HG02678 (cell line): ENCODE data around the gene VPS54.

Experiments used
- ATAC-seq: cut with Tn5 transposase; IDR thresholded peaks from one replicate; pipeline ENCODE4 v1.9.1; 2021; ENCODE audit warnings: mild to moderate bottlenecking, moderate library complexity; ENCODE audit not compliant: unreplicated experiment

VPS54 gene, protein sequence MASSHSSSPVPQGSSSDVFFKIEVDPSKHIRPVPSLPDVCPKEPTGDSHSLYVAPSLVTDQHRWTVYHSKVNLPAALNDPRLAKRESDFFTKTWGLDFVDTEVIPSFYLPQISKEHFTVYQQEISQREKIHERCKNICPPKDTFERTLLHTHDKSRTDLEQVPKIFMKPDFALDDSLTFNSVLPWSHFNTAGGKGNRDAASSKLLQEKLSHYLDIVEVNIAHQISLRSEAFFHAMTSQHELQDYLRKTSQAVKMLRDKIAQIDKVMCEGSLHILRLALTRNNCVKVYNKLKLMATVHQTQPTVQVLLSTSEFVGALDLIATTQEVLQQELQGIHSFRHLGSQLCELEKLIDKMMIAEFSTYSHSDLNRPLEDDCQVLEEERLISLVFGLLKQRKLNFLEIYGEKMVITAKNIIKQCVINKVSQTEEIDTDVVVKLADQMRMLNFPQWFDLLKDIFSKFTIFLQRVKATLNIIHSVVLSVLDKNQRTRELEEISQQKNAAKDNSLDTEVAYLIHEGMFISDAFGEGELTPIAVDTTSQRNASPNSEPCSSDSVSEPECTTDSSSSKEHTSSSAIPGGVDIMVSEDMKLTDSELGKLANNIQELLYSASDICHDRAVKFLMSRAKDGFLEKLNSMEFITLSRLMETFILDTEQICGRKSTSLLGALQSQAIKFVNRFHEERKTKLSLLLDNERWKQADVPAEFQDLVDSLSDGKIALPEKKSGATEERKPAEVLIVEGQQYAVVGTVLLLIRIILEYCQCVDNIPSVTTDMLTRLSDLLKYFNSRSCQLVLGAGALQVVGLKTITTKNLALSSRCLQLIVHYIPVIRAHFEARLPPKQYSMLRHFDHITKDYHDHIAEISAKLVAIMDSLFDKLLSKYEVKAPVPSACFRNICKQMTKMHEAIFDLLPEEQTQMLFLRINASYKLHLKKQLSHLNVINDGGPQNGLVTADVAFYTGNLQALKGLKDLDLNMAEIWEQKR

GRCh38 chr2:64019083-64019974 lies at the start of gene VPS54:
Gene VPS54 (minus strand): TSS chr2:64019428. CDS start chr2:63983999, 35,429 bp downstream.
- peak; percentile 66 for ATAC-seq

DNA sequence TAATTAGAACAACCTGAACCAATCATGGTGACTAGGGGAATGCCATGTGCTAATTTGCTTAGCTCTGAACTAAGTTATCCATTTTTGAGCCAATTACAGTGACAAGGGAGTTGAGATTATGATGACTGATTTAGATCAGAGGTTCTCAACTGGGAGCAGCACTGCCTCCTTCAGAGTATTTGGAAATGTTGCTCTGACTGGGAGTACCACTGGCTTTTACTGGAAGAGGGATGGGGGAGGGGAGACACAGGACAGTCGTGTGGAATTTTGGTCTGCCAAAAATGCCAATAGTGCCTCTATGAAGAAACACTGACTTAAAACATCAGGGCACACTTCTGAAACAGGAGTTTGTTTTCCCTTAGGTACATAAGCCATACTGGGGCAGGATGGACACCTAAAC lies 48.1 kb upstream of the VPS54 start:
- no peak for ATAC-seq

GRCh38 chr2:64065516-64065915 lies 46.3 kb upstream of the VPS54 start:
- no peak for ATAC-seq

GRCh38 chr2:64063924-64064331 lies 44.7 kb upstream of the VPS54 start:
- no peak for ATAC-seq

GRCh38 chr2:64063454-64063853 lies 44.2 kb upstream of the VPS54 start:
- no peak for ATAC-seq

GRCh38 chr2:64062840-64063239 lies 43.6 kb upstream of the VPS54 start:
- ATAC-seq, result peak; percentile 86

- ATAC-seq, result no peak
Measured at GRCh38 chr2:64059270-64059669, 40.0 kb upstream of the VPS54 start.

- no peak for ATAC-seq
Measured at GRCh38 chr2:64056021-64056420, 36.8 kb upstream of the VPS54 start.

DNA sequence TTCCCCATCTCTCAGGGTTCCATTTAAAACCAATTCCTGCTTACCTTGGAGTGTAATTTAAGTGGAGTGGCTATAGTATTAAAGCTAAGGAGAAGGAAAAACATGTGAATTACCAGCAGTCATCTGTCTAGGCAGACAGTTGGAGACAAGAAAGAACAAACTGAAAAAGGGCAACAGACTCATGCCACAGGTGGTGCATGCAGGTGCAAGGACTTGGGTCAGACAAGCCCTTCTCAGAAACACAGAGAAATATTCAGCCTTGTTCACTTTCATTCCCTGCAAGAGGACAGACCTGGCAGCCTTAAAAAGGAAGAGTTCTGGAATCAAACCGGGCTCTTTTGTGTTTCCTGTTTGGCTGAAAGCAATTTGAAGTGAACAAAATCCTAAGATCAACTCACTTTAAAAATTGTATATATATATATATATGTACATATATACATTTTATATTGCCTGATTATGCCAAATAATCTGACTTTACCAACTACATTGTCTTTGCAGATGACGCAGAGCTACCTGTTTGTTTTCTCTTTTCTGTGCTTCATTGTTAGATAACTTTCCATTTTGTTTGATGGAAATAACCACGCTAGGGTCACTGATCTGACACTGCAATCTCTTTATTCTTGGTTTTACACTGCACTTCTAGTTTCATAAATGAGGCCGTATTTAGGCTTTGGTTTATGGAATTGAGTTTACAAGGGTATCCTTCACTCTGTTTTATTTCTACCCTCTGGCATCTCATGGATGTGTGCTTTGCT lies 35.1 kb upstream of the VPS54 start:
- peak; percentile 53 for ATAC-seq

DNA sequence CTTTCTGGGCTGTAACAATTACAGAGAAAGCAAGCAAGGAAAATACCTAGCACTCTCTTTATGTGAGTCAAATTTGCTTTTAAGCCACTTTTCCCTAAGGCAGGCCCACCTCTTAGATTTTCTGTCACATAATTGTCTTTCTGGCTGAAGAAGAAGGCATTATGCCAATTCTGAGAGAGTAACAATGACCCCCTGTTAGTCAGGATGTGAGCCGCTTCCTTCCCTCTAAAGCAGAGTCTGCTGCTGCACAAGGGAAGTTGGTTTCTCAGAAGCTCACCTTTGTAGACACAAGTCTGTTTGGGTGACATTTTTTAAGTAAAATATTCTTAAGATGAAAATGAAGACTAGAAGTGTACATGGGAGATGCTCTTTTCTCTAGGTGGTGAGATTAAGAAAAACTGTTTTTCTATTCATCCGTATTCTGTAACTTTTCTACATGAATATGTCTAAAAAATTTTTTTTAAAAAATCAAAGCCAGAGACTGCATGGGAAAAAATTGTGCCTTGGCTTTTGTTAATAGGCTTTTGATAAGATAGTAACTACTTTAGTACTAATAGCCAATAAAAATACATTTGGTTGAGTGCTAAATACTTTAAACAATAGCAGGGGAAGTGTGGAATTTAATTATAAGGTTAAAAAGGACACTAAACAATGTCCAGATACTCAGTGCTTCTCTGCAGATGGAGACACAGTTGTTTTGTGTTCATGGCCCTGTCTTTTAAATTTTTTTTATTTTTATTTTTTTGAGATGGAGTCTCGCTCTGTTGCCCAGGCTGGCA lies 33.4 kb upstream of the VPS54 start:
- ATAC-seq, result no peak

DNA sequence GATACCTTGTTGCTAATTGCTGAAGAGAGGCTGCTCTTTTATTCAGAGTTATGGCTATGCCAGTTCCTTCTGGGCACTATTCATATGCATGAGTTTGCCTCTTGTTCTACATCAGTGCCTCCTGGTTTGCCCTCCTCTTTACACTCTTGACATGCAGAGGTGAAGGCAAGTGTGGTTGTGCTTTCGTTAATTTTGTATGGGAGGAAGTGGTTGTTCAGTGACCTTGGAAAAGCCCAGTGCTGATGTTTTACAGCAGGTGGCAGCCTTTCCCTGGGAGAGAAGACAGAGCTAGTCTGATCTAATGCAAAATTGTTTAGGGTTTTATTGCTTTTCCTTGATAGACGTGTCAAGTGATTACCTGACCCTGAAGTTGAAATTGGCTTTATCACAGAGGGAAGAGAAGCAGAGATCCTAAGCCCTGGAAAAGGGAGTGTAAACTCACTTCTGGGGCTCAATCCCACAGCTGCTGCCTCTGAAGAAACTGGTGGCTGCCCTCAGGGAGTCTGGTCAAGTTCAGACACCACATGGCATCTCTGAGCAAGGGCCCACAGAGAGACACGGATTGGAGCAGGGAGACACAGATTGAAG lies 30.5 kb upstream of the VPS54 start:
- peak; percentile 77 for ATAC-seq

GRCh38 chr2:64045938-64046337 lies 26.7 kb upstream of the VPS54 start:
- ATAC-seq, result no peak

- no peak for ATAC-seq
Measured at GRCh38 chr2:64040161-64040560, 20.9 kb upstream of the VPS54 start.

DNA sequence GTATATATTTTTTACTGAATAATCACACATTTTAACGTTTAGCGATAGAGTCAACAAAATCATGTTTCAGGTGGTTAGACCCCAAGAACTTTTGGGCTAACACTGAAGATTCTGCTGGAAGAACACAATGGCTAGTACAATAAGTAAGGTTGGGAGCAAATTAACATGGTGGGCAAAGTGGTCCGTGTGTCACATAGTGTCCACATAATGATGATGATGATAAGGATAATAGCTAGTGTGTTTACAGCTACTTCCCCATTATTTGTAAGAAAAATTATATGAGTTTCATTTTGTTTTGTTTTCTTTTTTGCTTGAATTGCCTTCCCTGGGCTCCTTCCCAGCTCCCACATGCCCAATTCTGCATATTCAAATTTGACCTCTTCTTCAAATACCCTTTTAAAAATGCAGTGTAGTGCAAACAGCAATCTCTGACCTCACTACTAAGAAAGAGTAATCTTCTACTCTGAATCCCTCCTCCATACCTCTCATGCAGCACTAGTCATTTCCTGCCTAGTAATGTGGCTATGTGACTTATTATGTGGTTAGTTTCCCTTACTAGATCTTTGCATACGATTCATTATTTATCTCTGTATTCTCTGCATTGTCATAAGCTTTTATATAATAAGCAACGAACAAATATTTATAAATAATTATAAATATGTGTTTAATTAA lies 16.9 kb upstream of the VPS54 start:
- peak; percentile 98 for ATAC-seq

DNA sequence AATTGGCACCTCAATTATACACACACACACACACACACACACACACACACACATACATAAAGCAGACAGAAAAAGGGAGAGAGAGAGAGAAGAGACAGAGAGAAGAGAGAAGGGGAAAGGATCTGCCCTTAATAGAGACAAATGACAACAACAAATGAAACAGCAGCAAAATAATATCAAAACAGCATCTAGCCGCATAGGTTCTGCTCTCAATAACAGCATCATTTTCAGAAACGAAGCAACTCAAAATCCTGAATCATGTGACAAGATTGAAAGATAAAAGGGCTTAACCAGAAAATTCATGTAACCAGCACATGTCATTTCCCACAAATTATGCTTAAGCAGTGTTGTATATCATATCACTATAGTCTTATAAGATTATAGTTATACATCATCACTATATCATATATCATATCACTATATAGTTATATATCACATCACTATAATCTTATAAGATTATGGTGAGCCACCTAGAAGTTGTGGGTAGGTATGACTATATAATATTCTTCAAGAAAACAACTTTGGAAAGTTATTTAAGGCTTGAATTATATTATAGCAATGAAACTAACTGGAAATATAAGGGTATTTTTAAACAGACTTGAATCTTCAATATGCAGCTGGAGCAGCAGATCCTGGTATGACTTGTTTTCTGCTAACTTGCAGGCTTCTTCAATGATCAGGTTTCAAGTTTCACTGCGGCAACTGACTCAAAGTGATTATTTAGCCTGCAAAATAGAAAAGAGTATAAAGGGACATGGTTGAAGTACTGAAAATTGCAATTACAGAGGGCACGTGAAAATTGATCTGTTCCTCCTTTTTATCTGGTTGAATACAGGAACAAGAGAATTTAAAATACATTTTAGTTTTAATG lies 16.1 kb upstream of the VPS54 start:
- ATAC-seq, result no peak

DNA sequence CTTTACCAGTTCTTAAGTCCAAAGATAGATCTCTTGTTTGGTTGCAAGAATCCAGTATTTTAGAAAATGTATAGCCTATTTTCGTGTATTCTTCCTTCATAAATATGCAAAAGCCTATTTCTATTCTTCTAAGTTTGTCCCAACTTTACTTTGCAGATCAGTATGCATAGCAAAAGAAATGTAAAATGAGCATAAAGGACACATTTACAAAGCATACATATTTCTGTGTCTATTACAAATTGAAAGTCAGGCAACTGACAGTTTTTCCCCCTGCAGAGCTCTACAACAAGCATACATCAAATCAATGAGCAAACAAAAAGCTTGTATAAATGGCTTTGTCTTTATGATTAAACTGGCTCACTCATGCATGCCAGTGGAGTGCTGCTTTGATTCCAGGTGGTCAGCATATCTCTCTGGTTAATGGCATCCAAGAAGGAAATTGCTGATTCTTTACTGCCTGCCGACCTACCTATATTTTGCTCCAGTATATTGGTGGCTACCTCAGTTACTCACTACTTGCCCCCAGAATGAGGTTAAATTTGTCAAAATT lies 10.0 kb upstream of the VPS54 start:
- no peak for ATAC-seq

GRCh38 chr2:64025741-64026140 lies 6.5 kb upstream of the VPS54 start:
- no peak for ATAC-seq
